ENCODE results near the gene GRIK4. TPM values are rescaled to one million over a fixed set of nuclear protein-coding genes. Genes with fewer than 3 reads are reported as not detected.

The GRIK4 gene
- total and polyA plus RNA-seq, 2 of the 4 experiments (the other 2 are of a cell fraction): 0.18 to 0.38 TPM

- H4K91ac ChIP-seq (ENCODE audit: insufficient read depth, low read depth, low read length): no peak overlapping the region
- H2BK20ac ChIP-seq (ENCODE audit: low read depth, low read length): no peak overlapping the region
- no peak overlapping the region for H3K4me2 ChIP-seq (ENCODE audit: low read depth, low read length)
- POLR2A ChIA-PET (ENCODE audit: unreplicated experiment): no interaction called here
- WGBS, 2 experiments (ENCODE audit: extremely low coverage in 2 of 2, insufficient read length in 1 of 2): no CpG with 5 or more reads among the region's 12 CpGs
- no peak overlapping the region for H2BK15ac ChIP-seq (ENCODE audit: low read depth, low read length)
- H4K20me1 ChIP-seq (ENCODE audit: insufficient read depth, low read length): no peaks in the 10 kb centered on the region
- no peak for ATAC-seq (ENCODE audit: low read depth)
- in situ Hi-C loops (cut with MboI; ENCODE audit: low sequenced_read_pairs): no loop called here
- no peak overlapping the region for H3K14ac ChIP-seq (replicated peaks; ENCODE audit: low read depth, low read length)
- intact Hi-C loops (cut with micrococcal nuclease): no loop called here
- no peak overlapping the region for H3K27ac ChIP-seq (ENCODE audit: insufficient read depth, low read length)
- H3K36me3 ChIP-seq (ENCODE audit: control insufficient read depth, insufficient read depth, low read length): no peaks in the 10 kb centered on the region
- H3K79me1 ChIP-seq (ENCODE audit: low read depth in 1 of 2, low read length in 2 of 2): no peaks in the 10 kb centered on the region
- H2AK9ac ChIP-seq (replicated peaks; ENCODE audit: low read depth, low read length, poor library complexity): no peak overlapping the region
- no peak overlapping the region for H3K9ac ChIP-seq (ENCODE audit: low read depth, low read length)
- no peak for DNase-seq
- H3K9me3 ChIP-seq (ENCODE audit: control insufficient read depth, insufficient read depth, low read length): no peaks in the 10 kb centered on the region
- no peak overlapping the region for H4K8ac ChIP-seq (ENCODE audit: low read depth in 2 of 2, low read length in 2 of 2)
- no TSS peak for BruUV-seq (replicated peaks)
- peaks cover 16% of the 10 kb centered on the region for H3K27me3 ChIP-seq (ENCODE audit: control insufficient read depth, insufficient read depth, low read length)
- H3K23ac ChIP-seq (ENCODE audit: low read depth, low read length): no peak overlapping the region
- TF ChIP-seq MAFK (IDR thresholded peaks at IDR 0.05; ENCODE audit: low read depth, low read length): no peak
- TF ChIP-seq USF2 (IDR thresholded peaks at IDR 0.05; ENCODE audit: low read depth, low read length): no peak
- no peak for TF ChIP-seq MXI1 (IDR thresholded peaks at IDR 0.05; ENCODE audit: borderline replicate concordance, low read depth, low read length)
- no peak for TF ChIP-seq CHD1 (IDR thresholded peaks at IDR 0.05; ENCODE audit: low read depth, low read length)
- TF ChIP-seq CEBPB (IDR thresholded peaks at IDR 0.05; ENCODE audit: low read depth, low read length): no peak
- no peak for TF ChIP-seq NFE2L2 (IDR thresholded peaks at IDR 0.05; ENCODE audit: low read depth, low read length)
- TF ChIP-seq RAD21 (IDR thresholded peaks at IDR 0.05; ENCODE audit: low read length): no peak
- TF ChIP-seq BHLHE40 (IDR thresholded peaks at IDR 0.05; ENCODE audit: low read depth, low read length): no peak
- no peak for TF ChIP-seq CTCF (conservative IDR thresholded peaks at IDR 0.05; ENCODE audit: low read depth, low read length)
- no peak for TF ChIP-seq ELK1 (IDR thresholded peaks at IDR 0.05; ENCODE audit: borderline replicate concordance, low read depth, low read length)
- no peak for TF ChIP-seq RFX5 (IDR thresholded peaks at IDR 0.05; ENCODE audit: low read depth, low read length)
- TF ChIP-seq MAZ (IDR thresholded peaks at IDR 0.05; ENCODE audit: borderline replicate concordance, low read depth, low read length): no peak
- TF ChIP-seq FOS (IDR thresholded peaks at IDR 0.05; ENCODE audit: low read depth, low read length): no peak
- no peak for TF ChIP-seq SMC3 (IDR thresholded peaks at IDR 0.05; ENCODE audit: low read depth, low read length)
- no peak overlapping the region for H4K5ac ChIP-seq (ENCODE audit: low read depth, low read length)
- no peak overlapping the region for H2AK5ac ChIP-seq (ENCODE audit: low read depth, low read length)
- no peak overlapping the region for H2AFZ ChIP-seq (replicated peaks; ENCODE audit: low read length, poor library complexity)
- H3K4ac ChIP-seq (ENCODE audit: low read depth, low read length): no peak overlapping the region
- no peak overlapping the region for H3K56ac ChIP-seq (ENCODE audit: extremely low read depth, insufficient read depth, low read length)
- H3K18ac ChIP-seq (ENCODE audit: low read depth, low read length): no peak overlapping the region
- H2BK120ac ChIP-seq (ENCODE audit: low read depth, low read length): no peak overlapping the region
- H3K9me1 ChIP-seq (ENCODE audit: insufficient read depth, low read length): no peaks in the 10 kb centered on the region
- no peak overlapping the region for H3K4me3 ChIP-seq (ENCODE audit: insufficient read depth, low read depth, low read length)
- dilution Hi-C loops (cut with HindIII; ENCODE audit: low sequenced_read_pairs, unreplicated experiment): no loop called here
- H3K4me1 ChIP-seq (ENCODE audit: control insufficient read depth, insufficient read depth, low read length): no peaks in the 10 kb centered on the region
- CTCF ChIA-PET: no interaction called here
- no peak overlapping the region for H2BK5ac ChIP-seq (ENCODE audit: low read depth, low read length, poor library complexity, severe bottlenecking)
These were observed 235.5 kb downstream of the GRIK4 start for GRCh38 chr11:120746836-120747609.
